Fibroblast of skin of abdomen (primary cell): ENCODE data around the gene TAF11L3. TPM values are rescaled to one million over a fixed set of nuclear protein-coding genes. Genes with fewer than 3 reads are reported as not detected.
"Not testable (repeated sequence)": the region's sequence is repeated elsewhere in the genome, so short reads cannot be mapped to it uniquely, and the experiment has no call there.

Source experiments
- DNase-seq: peaks from one replicate; pipeline ENCODE4 v3.0.0-alpha.2; 2013
- polyA plus RNA-seq, 2 experiments: library from polyadenylated mRNA; unstranded; fragments of 120-200 nt; gene quantifications; one replicate each; pipeline ENCODE4 v1.2.1, GENCODE V29; 2013; ENCODE audit not compliant: insufficient read length in 2 of 2

The TAF11L3 gene
- polyA plus RNA-seq (2013, experiment 1 of 2; ENCODE audit: insufficient read length): not detected
- not detected for polyA plus RNA-seq (2013, experiment 2 of 2; ENCODE audit: insufficient read length)

DNA sequence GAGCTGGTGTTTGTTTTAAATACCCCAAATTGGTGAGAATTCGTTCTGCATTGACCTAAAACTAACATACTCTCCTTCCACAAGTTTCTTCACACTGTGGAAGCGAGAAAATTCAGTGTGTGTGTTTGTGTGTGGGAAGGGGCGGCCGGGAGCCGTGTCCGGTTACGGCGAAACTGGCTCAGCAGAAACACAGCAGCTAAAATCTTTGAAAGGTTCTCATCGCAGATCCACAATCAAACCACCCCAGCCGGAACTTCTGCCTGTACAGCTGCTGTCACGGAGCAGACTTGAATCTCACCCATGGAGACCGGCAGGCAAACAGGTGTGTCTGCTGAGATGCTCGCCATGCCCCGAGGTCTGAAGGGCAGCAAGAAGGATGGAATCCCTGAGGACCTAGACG is at the start of gene TAF11L3:
TSS of gene TAF11L3 (plus strand) at position 301 of the 400 bp plus-strand sequence.
- not testable (repeated sequence) for DNase-seq

DNA sequence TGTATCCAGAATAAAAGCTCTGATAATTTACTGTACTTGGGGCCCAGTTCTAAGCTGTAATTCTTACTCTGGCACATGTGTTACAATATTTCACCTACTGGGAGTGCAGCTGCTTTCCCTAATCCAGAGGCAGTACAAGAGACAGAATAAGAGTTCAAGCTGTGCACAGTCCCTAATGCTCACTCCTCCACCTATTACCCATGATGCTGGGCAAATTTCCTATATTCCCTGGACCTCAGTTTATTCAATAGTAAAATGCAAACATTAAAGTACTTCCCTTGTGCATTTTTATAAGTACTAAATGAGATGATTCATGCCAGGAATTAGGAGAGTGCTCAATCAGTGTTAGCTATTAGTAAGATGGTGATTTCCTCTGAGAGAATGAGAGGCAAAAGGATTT is 48.1 kb upstream of the TAF11L3 start:
- no peak for DNase-seq

DNA sequence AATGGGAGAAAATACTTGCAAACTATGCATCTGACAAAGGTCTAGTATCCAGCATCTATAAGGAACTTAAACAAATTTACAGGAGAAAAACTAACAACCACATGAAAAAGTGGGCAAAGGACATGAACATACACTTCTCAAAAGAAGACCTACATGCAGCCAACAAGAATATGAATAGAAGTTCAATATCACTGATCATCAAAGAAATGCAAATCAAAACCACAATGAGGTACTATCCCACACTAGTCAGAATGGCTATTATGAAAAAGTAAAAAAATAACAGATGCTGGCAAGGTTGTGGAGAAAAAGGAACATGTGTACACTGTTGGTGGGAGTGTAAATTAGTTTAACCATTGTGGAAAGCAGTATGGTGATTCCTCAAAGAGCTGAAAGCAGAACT is 43.1 kb upstream of the TAF11L3 start:
- not testable (repeated sequence) for DNase-seq

DNA sequence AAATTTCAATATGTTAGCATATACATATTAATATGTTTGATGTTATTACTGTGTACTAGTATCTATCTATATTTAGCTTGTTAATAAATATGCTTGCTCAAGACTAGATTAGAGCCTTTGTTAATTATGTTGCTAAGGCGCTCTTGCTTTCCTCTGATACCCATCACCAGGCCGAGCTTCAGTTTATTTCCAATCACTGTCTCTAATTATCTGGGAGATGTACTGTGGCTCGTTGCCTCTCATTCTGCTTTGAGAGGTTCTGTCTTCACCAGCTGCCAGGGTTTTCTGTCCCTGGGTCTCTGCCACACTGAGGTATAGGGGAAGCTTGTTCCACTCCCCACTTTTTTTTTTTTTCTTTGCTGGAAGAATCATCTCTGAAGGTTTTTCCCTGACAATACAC is 41.1 kb upstream of the TAF11L3 start:
- DNase-seq: no peak

DNA sequence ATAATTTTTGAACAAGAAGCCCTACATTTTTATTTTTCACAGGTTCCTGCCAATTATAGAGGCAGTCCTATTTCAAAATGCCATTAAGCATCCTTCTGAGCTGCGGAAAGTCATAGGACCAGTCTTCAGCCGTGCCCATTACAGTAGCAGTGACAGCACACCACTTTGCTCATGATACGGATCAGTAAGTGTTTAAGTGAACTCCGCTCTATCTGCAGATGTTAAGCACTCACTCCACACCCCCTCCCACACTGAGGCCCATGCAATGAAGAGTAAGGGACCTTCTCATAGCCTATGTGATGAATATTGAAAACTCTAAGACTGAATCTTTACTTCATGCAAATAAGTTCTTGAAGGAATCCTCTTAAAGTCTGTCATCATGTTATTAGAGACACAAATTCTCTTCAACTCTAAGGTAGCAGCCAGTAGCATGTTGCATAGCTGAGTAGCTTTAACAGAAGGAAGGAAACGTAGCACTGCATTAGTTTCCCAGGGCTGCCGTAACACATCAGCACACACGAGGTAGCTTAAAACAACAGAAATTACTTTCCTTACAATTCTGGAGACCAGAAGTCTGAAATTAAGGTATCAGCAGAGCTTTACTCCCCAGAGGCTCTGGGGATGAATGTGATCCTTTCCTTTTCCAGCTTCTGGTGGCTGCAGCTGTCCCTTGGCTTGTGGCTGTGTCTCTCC is 40.4 kb upstream of the TAF11L3 start:
- no peak for DNase-seq

DNA sequence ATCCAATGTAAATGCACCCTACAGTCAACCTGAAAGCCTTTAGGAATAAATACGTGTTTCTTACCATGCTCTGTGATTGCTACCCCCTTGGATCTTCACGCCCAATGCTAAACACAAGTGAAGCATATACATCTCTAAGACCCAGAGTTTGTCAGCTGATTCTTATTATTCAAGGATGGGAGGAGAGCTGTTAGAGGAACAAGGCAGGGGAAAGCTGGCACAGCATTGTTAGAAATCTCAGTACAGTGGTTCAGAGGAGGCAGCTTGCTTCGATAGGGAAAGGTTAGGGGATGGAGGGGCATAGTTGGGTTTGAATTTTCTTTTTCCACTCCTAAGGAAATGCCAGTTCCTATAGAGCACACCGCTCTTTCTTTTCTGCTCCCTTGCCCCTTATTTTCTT is 36.8 kb upstream of the TAF11L3 start:
- DNase-seq: no peak

DNA sequence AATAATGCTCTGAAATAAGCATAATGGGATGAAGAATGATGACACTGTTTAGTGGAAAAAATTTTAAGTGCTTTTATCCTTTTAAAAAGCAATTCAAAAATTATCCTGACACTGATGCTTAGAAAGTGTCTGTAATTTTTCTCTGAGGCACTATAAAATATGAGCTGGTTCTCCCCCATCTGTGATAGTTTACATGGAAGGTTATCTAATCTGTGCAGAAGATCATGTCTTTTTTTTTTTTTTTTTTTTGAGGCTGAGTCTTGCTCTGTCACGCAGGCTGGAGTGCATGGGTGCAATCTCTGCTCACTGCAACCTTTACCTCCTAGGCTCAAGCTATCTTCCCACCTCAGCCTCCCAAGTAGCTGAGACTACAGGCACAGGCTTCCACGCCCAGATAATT is 35.4 kb upstream of the TAF11L3 start:
- DNase-seq: no peak

DNA sequence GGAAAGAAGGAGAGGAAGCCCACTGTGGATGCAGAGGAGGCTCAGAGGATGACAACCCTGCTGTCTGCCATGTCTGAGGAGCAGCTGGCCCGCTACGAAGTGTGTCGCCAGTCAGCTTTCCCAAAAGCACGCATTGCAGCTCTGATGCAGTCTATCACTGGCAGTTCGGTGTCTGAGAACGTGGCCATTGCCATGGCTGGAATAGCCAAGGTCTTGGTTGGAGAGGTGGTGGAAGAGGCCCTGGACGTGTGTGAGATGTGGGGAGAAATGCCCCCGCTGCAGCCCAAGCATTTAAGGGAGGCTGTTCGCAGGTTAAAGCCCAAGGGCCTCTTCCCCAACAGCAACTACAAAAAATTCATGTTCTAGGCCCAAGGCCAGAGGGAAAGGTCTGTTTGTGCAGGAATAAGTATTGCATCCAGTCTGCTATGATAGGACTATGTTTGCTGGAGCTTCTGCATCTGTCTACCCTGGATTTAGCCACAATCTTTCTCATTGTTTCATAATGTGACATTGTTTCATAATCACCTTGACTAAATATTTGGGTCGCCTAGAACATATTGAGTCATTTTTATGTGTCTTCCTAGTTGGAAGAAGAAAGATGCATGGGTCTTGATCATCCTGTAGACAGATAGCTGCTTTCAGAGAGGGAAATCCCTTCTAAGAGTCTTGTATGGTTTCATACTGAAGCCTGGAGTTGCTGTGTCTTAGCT is 31.5 kb upstream of the TAF11L3 start:
- DNase-seq: not testable (repeated sequence)

DNA sequence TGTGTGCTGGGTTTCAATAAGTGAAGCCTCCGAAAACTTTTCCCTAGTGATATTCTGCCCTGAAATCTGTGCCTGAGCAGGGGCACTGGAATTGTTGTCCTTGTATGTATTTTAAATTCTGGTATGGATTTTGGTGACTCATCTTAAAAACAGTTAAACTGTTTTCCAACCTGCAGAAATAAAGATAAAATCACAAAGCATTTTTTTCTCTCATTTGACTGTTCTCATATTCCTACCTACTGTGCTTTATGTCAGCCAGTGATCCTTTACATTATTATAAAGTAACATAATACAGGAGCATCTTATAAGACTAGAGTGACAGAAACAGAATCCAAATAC is 31.0 kb upstream of the TAF11L3 start:
- no peak for DNase-seq

DNA sequence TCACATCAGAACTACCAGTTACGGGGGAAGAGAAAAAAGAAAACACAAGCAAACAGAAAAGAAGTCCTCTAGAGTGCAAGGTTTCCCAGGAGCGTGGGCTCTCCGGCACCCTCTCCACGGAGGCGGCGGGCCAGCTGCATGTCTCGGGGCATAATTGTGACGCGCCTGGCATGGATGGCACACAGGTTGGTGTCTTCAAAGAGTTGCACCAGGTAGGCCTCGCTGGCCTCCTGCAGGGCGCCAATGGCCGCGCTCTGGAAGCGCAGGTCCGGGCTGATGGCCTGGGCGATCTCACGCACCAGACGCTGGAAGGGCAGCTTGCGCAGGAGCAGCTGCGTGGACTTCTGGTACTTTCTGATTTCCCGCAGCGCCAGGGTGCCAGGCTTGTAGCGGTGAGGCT is 26.9 kb upstream of the TAF11L3 start:
- DNase-seq: not testable (repeated sequence)

DNA sequence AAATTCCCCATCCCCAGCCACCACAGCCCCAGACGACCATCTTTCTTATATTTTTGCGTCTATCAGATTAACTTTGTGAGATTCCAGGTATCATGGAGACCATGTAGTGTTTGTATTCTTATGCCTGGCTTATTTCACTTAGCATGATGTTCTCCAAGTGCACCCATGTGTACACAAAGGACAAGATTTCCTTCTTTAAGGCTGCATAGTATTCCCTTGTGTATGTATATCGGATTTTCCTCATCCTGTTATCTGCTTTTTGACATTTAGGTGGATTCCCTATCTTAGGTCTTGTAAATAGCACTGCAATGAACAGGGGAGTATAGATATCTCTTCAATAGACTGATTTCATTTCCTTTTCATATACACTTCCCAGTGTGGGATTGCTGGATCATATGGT is 25.4 kb upstream of the TAF11L3 start:
- no peak for DNase-seq

DNA sequence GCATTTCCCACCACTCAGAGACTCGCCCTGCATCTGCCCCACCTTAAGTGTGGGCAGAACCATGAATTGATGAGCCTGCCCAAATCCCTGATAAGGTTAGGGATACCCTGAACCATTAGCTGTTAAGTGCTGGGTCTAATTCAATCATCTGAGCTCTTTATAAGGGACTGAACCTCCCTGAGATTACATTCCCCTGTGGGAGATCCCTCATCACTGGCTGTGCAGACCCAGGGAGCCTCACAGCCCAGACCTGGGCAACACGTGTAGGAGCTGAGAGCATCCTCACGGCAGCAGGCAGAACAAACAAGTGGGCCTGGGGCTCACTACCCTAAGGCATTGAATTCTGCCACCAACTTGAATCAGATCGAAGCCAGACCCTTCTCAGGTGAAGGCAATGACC is 20.7 kb upstream of the TAF11L3 start:
- DNase-seq: no peak

DNA sequence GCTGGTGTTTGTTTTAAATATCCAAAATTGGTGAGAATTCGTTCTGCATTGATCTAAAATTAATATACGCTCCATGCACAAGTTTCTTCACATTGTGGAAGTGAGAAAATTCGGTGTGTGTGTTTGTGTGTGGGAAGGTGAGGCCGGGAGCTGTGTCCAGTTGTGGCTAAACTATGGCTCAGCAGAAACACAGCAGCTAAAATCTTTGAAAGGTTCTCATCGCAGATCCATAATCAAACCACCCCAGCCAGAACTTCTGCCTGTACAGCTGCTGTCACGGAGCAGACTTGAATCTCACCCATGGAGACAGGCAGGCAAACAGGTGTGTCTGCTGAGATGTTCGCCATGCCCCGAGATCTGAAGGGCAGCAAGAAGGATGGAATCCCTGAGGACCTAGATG is 20.2 kb upstream of the TAF11L3 start, which contains the start of gene TAF11L2:
TSS of gene TAF11L2 (plus strand) at position 301 of the 400 bp plus-strand sequence.
- not testable (repeated sequence) for DNase-seq

DNA sequence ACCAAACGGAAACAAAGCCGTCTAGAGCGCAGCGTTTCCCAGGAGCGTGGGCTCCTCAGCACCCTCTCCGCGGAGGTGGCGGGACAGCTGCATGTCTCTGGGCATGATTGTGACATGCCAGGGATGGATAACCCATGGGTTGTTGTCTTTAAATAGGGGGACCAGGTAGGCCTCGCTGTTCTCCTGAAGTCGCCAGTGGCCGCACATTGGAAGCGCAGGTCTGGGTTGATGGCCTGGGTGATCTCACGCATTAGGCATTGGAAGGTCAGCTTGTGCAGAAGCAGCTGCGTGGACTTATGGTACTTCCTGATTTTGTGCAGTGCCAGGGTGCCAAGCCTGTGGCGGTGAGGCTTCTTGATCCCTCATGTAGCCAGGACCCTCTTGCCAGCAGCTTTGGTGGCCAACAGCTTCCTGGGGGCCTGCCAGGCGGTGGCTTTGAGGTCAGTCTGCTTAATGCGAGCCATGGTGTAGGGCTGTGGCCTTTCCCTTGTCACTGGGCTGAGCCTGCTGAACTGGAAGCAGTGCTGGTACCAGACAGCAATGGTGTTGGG is 6.3 kb upstream of the TAF11L3 start:
- no peak for DNase-seq

DNA sequence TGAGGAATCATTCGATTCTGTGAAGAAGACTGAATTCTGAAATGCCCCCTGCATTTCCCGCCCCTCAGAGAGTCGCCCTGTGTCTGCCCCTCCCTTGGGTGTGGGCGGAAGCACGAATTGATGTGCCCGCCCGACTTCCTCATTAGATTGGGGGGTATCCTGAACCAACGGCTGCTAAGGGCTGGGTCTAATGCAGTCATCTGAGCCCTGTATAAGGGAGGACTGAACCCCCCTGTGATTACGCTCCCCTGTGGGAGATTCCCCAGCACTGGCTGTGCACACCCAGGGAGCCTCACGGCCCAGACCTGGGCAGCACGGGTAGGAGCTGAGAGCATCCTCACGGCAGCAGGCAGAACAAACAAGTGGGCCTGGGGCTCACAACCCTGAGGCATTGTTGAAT is 641 bp upstream of the TAF11L3 start:
- not testable (repeated sequence) for DNase-seq

DNA sequence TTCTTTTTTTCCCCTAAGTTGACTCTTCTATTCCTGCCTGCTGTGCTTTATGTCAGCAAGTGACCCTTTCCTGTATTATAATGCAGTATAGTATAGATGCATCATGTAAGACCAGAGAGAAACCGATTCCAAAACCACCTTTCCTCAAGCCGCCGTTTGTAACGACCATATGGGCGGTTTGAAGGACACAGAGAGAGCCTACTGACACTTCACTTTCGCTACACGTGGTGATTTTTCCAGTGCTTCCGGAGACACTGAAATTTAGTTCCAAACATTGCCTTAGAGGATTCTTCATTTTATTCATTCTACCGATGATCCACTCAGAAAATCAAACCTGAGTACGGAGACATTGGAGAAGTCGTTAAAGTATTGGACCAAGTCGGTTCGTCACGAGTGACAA is 1.3 kb downstream of the TAF11L3 start:
- DNase-seq: not testable (repeated sequence)

DNA sequence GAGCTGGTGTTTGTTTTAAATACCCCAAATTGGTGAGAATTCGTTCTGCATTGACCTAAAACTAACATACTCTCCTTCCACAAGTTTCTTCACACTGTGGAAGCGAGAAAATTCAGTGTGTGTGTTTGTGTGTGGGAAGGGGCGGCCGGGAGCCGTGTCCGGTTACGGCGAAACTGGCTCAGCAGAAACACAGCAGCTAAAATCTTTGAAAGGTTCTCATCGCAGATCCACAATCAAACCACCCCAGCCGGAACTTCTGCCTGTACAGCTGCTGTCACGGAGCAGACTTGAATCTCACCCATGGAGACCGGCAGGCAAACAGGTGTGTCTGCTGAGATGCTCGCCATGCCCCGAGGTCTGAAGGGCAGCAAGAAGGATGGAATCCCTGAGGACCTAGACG is 3.3 kb downstream of the TAF11L3 start, which contains the start of gene TAF11L4:
TSS of gene TAF11L4 (plus strand) at position 301 of the 400 bp plus-strand sequence.
- not testable (repeated sequence) for DNase-seq

DNA sequence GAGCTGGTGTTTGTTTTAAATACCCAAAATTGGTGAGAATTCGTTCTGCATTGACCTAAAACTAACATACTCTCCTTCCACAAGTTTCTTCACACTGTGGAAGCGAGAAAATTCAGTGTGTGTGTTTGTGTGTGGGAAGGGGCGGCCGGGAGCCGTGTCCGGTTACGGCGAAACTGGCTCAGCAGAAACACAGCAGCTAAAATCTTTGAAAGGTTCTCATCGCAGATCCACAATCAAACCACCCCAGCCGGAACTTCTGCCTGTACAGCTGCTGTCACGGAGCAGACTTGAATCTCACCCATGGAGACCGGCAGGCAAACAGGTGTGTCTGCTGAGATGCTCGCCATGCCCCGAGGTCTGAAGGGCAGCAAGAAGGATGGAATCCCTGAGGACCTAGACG is 6.8 kb downstream of the TAF11L3 start, which contains the start of gene TAF11L5:
TSS of gene TAF11L5 (plus strand) at position 301 of the 400 bp plus-strand sequence.
- not testable (repeated sequence) for DNase-seq

DNA sequence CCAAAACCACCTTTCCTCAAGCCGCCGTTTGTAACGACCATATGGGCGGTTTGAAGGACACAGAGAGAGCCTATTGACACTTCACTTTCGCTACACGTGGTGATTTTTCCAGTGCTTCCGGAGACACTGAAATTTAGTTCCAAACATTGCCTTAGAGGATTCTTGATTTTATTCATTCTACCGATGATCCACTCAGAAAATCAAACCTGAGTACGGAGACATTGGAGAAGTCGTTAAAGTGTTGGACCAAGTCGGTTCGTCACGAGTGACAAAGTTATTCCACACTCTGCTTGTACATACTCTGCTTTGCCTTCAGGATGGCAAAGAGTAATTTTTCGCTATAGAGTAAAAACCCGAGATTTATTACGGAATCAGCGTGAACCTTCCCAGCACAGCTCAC is 8.3 kb downstream of the TAF11L3 start:
- DNase-seq: peak; percentile 6

DNA sequence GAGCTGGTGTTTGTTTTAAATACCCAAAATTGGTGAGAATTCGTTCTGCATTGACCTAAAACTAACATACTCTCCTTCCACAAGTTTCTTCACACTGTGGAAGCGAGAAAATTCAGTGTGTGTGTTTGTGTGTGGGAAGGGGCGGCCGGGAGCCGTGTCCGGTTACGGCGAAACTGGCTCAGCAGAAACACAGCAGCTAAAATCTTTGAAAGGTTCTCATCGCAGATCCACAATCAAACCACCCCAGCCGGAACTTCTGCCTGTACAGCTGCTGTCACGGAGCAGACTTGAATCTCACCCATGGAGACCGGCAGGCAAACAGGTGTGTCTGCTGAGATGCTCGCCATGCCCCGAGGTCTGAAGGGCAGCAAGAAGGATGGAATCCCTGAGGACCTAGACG is 10.2 kb downstream of the TAF11L3 start, which contains the start of gene TAF11L6:
TSS of gene TAF11L6 (plus strand) at position 301 of the 400 bp plus-strand sequence.
- DNase-seq: not testable (repeated sequence)
